Left renal cortex interstitium (tissue), 4 donors: ENCODE data around the gene DFFB. TPM values are rescaled to one million over a fixed set of nuclear protein-coding genes. Genes with fewer than 3 reads are reported as not detected.

Experiments
- DNase-seq, 4 donors: peaks; one replicate each; pipeline ENCODE4 v3.0.0-alpha.2; 2013; ENCODE audit warnings: low read depth in 4 of 4, low spot score in 2 of 4, missing footprints in 1 of 4
- polyA plus RNA-seq, 4 donors: library from polyadenylated mRNA; unstranded; fragments of 120-200 nt; gene quantifications; one replicate each; pipeline ENCODE4 v1.2.1, GENCODE V29; 2013; ENCODE audit not compliant: insufficient read length in 4 of 4

DFFB gene
- polyA plus RNA-seq, 4 donors: 5.4 to 11.1 (median 8.2) TPM

DNA sequence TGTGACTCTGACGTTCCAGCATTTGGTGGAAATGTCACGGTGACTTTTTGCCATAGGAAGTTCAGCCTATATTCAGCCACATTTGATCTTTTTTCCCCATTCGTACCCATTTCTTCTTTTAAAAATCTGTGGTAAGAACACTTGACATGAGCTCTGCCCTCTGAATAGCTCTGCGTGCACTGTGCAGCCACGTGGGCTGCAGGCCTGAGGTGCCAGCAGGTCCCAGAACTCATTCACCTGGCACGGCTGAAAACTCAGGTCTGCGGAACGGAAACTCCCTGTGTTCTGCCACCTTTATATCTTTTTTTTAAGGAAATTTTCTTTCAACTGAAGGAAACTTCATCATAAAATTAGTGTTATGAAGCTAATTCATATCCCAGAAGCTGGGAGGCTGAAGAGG lies 28.9 kb upstream of the DFFB start:
- DNase-seq: no peak

DNA sequence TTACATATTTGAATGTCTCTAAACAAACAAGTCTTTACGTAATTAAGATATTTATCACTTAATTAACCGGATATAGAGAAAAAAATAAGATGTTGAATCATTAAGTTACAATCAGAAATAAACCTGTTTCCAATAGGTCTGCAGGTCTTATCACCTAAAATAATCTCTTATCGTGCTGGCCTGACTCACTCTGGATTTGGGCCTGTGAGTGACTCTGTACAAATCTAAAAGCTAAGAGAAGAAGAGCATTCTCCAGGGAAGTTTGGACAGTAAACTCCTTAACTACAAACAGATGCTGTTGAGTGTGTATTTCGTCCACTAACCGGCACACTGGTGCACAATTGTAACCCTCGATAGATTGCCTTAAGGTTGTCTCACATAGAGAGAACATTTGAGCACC lies 25.6 kb upstream of the DFFB start:
- DNase-seq: no peak

DNA sequence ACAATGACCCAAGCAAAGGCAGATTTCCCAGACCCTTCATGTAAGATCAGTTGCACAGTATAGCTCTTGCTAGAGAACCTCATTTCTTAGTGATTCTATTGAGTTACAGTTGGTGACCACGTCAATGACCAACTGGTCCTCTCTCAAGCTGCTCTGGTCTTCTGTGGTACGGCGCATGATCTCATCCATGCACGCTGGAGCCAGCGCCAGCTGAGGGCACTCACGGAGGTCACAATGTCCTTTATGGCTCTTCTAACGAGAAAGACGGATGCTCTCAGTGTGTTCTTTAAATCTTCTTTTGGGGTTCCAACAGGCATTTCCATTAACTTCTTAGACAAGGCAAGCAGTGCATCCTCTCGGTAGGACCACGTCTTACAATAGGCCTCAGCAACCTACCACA lies 22.6 kb upstream of the DFFB start:
- no peak for DNase-seq

DNA sequence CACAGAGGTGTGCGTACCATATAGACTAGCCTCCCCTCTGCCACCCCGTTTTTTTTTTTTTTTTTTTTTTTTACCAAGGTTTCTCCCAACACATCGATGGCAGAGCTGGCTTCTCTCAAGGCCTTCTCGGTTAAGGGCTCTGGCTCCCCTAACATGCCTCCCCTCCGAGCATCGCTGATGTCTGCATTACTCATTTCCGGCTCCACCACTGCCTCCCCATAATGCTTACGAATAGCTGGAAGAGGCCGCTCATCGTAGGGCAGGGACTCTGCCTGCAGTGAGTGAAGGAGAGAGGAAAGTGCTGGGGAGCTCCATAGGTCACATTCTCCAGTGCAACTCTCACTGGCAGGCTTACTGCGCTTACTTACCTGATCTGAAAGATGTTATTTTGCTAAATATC lies 20.9 kb upstream of the DFFB start:
- no peak for DNase-seq

DNA sequence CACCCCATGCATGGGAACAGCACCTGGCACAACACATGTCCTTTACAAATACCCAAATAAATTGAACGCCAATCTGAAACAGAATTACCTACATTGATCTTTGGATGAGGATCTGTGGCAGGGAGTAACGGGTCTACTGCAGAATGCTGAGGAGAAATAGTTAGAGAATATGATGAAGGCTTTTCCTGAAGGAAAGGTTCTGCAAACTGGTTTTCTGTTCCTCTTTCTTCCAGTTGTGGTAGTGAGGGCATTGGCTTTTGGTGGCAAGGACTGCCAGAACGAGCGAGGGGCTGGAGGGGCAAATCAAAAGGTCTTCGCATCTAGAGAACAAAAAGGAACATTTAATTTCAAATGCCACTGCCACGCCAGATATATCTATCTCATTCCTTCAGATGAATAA lies 20.1 kb upstream of the DFFB start:
- no peak for DNase-seq

DNA sequence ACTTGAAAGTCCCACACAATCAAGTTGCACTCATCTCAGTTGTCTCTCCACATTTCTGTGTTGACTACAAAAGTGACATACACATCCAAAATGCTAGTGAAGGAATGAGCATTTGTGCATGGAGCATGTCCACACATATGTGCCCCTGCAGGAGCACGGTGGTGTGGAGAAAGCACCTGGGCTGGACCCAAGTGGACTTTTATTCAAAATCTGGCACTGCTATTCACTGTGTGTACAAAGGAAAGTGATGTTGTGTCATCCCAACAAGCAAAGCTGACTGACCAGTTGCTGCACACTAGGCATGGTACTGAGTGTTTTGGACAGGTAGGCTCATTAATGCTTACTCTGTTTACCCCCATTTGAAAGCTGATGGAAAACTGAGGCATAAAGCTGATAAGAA lies 19.6 kb upstream of the DFFB start:
- no peak for DNase-seq

DNA sequence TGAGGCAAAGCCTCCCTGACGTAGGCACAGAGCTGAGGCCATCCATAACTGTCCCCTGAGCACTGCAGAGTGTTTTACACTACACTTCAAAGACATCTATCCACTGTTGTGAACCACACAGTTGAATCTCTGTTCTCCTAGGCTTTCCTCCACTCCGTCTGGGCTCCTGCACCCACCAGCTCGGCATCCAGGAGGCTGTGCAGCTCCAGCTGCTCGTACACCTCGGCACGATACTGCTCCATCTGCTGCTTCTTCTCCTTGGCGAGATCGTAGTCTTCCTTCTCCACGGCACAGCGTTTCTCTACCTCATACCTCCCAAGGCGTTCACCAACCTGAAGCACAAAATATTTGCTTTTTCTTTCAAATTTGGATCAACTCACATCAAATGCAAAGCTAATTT lies 18.5 kb upstream of the DFFB start:
- no peak for DNase-seq

DNA sequence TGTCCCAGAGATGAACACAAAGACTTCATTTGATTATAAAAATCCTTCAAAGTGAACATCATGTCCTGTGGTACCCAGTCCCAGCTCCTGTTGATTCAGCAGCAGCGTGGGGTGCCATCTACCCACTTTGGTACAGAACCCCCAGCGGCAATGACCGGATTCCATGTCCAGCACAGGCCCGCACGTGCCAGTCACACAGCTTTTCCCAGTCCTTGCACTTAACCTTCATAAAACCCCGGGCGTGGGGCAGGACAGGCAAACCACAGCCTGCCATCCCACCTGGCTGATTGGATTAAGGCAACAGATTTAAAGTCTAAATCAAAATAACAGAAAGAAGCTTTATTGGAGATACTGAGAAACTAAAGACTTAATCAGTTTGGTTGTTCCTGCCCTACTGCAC lies 15.8 kb upstream of the DFFB start:
- DNase-seq: no peak

DNA sequence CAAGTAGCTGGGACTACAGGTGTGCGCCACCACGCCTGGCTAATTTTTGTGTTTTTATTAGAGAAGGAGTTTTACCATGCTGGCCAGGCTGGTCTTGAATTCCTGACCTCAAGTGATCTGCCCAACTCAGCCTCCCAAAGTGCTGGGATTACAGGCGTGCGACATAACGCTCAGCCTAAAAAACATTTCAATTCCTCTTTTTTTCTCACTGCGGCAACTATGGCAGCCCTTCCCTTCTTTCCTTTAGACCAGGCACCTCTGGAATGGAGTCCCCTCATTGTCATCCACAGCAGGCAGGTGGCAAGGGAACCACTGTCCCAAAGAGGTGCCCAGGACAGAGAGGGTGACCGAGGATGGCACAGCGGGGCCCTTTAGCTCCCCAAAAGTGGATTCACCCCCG lies 14.4 kb upstream of the DFFB start:
- no peak for DNase-seq

DNA sequence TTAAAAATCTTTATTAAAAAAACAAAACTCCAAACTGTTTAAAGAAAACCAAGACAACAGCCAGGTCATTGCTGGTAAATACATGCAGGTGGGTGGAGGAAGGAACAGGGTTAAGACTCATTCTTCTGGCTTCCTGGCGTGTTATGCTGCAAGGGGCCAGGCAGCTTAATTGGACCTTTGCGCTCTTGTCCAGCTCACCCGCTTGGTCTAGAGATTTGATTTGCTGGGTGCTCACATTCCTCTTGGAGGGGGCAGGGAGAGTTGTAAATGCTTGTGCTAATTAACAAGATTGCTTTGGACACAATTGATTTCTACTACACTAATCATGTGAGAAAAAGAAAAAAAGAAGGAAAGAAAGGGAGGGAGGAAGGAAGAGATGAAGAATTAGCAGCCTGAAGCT lies 10.7 kb upstream of the DFFB start:
- no peak for DNase-seq

DNA sequence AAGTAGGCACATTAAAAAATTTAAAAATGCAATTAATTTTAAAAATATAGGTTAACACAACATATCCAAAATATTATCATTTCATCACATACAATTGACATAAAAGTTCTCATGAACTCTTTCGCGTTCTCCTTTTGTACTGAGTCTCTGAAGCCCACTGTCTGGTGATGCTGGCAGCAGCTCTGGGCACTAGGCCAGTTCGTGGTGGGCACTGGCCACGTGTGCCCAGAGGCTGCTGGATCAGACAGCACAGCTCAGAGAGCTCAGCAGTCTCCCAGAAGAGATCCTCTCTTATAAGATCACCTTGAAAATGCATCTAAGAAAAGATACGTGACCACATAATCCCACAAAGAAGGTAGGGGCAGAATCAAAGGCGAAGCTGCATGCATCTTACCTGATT lies 10.2 kb upstream of the DFFB start:
- DNase-seq: no peak

DNA sequence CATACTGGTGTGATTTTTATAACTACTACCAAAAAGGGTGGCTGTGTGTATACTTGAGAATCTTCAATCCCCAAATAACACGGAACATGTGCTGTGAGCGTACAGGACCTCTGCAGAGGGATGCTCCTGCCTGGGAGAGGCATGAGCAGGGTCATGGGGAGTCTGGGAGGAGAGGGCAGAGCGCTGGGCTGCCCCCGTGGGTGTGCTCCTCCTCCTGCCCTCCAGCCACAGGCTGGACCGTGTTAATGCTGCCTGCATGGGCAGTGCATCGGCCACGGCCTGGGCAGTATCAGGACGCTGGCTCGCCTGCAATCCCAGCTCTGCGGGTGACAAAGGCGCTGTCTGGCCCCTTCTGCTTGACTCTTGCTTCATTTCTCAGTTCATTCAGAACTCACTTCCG lies 6.4 kb upstream of the DFFB start:
- DNase-seq: no peak

DNA sequence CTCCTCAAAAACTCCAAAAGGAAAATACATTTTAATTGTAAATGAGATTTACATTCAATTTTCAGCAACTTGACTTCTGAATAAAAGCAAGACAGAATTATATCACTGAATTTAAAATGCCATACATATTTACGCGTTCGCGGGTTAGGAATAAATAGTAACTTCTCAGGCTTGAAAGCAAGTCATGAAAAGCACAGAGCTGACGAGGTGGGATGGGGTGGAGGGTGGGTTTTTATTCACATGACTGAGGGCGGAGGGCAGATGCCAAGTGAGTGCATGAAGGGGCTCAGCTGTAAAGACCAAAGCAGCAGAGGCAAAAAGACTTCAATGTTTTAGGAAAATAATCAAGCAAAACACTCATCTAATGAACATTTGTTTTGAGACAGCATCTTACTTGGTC lies 6.0 kb upstream of the DFFB start:
- DNase-seq: no peak

DNA sequence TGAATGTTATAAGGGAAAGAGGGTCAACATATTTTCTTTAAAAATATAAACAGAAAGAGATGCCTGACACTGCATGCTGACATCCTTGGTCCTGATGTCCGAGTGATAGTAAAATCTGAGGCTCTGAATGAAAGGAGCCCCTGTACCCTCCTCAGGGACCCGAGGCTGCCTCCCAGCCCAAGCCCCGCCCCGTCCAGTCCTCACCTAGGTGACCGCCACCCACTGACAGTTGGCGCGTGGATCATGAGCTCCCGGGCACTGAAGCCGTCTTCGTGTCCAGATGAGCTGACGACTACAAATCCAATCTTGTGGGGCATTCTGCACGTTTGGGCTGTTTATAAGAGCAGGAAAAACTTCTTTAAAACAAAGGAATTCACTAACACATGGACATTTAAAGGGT lies 5.2 kb upstream of the DFFB start:
- no peak for DNase-seq

DNA sequence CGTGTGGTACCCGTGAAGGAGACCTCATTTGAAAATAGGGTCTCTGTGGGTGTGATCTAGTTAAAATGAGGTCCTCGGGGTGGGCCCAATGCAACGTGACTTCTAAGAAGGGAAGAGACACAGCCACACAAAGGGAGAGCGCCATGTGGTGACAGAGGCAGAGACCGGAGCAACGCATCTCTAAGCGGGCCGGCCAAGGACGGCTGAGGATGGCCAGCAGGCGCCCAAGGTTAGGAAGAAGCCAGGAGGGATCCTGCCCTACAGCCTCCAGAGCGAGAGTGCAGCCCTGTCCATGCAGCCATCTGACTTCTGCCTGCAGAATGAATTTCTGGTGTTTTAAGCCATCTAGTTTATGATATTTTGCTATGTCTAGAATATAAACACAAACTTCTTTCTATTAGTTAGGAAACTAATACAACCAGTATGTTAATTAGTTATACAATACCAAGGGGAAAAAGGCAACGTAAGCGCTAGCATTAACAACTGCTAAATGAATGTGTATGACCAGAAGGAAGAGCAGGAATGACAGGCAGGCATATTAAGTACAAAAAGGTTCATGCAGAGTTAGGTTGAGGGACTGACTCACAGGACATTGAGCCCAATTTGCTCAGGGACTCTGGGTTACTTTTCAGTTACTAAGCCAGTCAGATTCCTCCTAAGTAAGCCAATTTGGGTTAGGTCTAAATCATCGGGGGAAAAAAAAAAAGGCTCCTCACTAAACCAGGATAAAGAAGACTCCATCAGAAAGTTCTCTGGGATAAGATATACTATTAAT lies 4.4 kb upstream of the DFFB start:
- DNase-seq: no peak

DNA sequence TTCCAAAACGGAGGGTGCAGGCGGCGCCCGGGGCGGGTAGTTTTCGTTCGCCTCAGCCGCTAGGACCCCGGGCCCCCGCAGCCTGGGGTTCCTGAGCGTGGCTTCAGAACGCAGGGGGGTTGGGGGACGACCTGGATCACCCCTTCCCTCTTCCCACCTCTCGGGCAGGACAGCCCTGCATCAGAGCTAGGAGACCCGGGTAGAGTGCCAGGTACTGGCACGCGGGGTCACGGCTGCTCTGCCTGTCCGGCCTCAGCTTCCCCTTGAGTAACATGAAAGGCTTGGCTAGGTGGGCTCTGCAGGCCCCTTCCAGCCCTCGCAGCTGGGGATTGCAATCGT lies 484 bp downstream of the DFFB start:
- no peak for DNase-seq

DNA sequence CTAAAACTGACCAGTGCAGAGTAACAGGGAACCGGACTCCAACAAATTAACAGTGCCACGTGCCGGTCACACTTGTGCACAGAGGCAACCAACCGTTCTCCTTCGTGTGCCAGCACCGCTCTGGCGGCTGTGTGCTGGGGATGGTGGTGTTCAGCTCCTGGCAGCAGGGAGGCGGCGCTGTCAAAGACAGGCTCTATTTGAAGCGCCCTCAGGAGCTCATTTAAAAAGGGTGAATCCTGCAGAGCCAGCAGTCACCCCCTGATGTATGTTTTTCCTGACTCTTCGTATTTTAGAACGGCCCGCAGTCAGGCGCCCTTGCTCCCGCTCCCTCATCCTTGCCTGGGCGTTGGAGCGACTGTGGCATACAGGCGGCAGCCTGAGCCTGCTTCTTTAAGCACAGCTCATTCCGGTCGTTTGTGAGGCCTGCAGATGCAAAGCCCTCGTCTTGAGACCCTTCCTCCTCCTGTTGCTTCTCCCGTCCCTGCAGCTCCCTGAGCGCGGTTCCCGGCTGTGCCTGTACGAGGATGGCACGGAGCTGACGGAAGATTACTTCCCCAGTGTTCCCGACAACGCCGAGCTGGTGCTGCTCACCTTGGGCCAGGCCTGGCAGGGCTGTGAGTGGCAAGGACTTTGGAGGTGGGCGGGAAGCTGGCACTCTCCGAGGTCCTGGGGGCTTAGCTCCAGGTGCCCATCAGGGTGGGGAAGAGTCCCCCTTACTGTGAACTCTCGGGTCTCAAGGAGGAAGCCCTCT lies 1.1 kb downstream of the DFFB start:
- no peak for DNase-seq

DNA sequence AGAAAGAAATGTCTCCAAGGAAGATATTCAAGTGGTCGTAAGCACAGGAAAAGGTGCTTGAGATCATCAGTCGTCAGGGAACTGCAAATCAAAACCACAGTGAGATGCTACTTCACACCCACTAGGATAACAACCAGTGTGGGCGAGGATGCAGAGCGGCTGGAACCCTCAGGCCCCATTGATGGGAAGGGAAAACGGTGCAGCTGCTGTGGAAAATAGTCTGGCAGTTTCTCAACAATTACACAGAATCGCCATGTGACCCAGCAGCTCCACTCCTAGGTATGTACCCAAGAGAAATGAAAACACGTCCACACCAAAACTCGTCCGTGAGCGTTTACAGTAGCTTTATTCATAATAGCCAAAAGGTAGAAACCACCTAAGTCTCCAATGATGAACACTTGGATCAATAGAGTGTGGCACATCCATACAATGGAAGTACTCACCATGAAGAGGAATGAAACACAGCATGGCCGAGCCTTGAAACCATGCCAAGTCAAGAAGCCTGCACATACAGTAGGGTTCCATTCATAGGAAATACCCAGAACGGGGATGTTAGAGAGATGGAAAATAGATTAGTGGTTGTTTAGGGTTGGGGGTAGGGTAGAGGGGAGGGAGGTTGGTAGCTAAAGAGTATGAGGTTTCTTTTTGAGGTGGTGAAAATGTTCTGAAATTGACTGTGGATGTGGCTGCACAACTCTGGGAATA lies 6.1 kb downstream of the DFFB start:
- no peak for DNase-seq

DNA sequence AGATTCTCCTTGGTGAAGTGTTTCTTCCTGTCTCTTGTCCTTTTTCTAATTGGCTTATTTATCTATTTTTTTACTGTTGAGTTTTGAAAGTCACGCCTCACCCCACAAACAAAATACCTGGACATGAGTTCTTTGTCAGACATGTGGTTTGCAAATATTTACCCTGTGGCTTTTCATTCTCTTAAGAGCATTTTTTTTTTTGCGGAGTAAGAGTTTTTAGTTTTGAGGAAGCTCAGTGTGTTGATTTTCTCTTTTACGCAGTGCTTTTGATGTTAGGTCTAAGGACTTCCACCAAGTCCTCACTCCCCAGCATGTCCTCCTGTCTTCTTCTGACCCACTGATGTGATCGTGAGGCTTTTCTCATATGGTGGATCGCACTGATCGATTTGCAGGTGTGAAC lies 7.6 kb downstream of the DFFB start:
- no peak for DNase-seq

DNA sequence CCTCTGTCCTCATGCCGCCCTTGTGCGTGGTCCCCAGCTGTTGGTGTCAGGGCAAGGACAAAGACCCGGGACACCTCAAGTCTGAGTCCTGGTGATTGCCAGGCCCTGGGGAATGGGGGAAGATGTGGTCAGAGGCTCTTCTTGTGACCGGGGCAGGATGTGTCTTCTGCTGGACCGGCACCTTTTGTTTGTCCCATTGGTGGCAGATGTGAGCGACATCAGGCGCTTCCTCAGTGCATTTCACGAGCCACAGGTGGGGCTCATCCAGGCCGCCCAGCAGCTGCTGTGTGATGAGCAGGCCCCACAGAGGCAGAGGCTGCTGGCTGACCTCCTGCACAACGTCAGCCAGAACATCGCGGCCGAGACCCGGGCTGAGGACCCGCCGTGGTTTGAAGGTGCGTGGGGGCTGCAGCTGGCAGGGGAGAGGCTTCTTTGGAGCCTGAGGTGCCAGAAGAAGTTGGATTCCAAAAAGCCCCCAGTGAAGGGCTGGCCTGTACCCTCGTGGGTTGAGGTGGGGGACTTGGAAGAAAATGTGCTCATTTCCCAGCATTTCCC lies 8.4 kb downstream of the DFFB start:
- no peak for DNase-seq

DNA sequence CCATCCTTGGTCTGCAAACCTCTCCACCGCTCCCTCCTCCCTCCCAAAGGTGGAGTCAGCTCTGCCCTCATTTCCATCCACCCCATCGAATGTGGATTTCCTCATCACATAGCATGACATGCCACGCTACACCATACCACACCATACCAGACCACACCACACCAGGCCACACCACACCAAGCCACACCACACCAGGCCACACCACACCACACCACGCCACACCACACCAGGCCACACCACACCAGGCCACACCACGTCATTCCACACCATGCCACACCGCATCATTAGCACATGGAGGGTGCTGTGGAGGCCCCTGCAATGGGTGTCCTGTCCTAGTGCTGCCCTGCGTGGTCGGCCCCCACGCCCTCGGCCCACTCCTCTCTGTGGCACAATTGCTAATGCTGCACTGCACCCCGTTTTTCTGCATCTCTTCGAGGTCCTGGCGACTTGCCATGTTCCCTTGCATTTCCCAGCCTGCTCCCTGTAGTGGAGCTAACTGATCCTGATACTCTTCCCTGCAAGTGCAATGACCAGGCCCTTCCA lies 11.3 kb downstream of the DFFB start:
- DNase-seq: no peak
